Measurements from ENCODE around the gene CAMTA1.

- no peak for TF ChIP-seq CTCF (conservative IDR thresholded peaks at IDR 0.05; ENCODE audit: low read depth, low read length)
- TF ChIP-seq EZH2 (IDR thresholded peaks at IDR 0.05; ENCODE audit: borderline replicate concordance, low read depth, low read length, poor library complexity, severe bottlenecking) = no peak
These were observed 834.9 kb downstream of the CAMTA1 start for GRCh38 chr1:7620196-7620595.

Data from A673 (cell line).